HK-2 (cell line): Measurements from ENCODE around the gene BLID.
A peak's percentile ranks its signal among the peaks of the same experiment; 100 is the strongest.

Experiments used
- DNase-seq: peaks from one replicate; pipeline ENCODE4 v3.0.0-alpha.2; 2018; ENCODE audit not compliant: unreplicated experiment

BLID gene

DNA sequence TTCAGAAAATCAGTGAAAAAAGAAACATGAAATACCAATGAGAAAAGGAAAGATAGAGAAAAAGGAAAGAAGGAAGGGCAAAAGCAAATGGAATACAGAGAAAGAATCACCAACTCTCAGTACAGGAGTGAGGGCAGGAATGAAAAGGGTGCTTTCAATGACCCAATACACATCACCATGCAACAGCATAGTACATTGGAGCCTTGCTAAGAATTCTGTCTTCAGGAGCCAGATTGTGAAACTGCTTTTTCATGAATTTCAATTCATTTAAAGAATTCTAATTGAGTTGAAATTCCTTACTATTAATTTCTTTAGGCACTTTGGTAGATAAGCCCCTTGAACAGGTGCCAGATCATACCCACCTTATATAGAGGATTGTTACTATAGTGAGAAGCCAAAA, 34.9 kb downstream of the BLID start:
- DNase-seq: no peak

DNA sequence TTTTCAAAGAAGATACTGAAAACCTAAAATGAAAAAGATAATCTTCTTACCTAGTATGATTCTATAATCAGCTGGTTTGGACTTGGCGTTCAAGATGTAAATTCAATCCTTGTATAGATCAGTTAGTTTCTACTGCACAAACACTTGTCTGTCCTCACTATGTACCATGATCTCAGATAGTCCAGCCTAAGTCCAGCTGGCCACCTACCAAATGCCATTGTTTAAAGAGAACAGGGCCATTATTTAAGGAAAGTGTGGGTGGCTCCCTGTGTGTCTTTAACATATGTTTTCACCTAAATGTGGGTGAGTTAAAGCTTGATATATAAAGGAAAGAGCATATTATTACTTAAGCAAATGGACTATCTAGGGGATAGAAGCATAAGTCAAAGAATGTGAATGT, 38.6 kb downstream of the BLID start:
- no peak for DNase-seq

DNA sequence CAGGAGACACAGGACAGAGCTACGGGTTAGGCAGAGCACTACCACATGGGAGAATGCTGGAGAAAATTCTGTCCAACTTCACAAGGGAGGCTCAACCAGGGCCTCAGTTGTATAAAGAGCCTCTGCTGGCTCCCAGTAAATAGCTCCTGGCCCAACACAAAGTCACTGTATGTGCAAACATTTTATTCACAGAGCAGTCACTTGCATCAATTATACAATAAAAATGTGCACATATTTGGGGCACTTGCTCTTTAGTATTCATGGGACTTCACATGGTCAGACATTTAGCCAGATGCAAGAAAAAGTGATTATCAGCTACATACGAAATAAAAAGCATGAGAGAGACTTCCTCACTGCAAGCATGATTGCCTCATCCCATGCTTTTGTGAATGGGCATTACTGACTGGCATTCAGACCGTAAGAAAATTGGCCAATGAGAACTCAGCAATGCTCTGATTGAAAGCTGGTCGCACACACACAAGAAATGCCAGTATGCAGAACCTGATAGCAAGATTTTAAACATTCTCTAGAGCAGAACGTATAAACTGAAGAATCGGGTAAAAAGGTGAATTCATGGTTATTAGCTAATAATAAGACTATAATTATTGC, 39.4 kb downstream of the BLID start:
- DNase-seq: no peak

- DNase-seq: no peak
Observed at GRCh38 chr11:122075016-122075415, 41.0 kb downstream of the BLID start.

GRCh38 chr11:122074022-122074421, 42.0 kb downstream of the BLID start:
- DNase-seq: no peak

- no peak for DNase-seq
Observed at GRCh38 chr11:122071709-122072202, 44.3 kb downstream of the BLID start.

DNA sequence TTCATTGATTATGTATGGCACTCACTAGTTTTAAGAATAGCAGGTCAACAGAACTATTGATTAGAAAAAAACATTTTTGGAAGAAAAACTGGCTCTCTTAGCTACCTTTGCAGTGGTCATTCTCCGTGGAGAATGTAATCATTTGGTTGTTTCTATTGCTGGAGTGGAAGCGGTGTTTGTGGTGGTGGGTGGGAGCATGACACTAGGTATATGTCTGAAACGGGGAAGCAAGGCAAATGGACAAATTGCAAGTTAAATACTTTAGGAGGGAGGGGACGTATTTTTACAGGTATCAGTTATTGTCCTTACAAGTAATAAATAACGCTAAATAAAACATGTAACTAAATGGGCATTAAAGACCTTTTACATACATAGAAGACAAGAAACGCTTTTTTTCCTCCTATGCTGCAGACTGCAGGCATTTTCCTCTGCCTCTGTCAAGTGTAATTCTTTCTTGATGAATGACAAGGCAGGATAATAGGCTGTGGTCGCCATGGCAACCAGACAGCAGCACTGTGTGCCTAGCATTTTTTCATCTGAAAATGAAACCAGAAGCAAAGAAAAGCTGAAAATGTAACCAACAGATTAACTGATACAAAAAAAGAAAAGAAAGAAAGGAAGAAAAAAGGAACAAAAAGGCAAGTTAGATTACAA, 46.2 kb downstream of the BLID start:
- DNase-seq: peak; percentile 1

GRCh38 chr11:122068837-122069236, 47.2 kb downstream of the BLID start:
- DNase-seq: no peak

DNA sequence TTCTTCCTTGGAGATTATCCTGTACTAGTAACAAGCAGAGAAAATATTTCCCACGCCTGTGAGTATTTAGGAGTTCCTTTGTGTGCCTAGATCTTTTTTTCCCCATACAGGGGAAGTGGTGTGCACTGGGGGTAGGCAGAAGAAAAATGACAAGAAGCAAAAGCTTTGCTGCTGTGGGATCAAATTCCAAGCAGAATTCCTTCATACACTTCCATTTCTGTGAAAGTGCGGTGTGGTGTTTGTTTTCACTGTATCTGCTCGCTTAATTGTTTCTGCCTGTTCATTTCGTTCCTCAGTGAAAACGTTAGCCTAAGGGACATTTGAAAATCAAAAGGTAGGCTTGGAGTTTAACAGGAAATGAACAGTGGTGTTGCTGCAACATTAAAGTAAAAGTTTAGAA, 47.9 kb downstream of the BLID start:
- no peak for DNase-seq
